H1 (cell line): Measurements from ENCODE around the gene PTPRT. TPM values are rescaled to one million over a fixed set of nuclear protein-coding genes. Genes with fewer than 3 reads are reported as not detected.

Source experiments
- TAF1 ChIP-seq: IDR thresholded peaks from 2 replicates; pipeline ENCODE4 v1.6.1; 2011; ENCODE audit warnings: mild to moderate bottlenecking, low read depth, low read length
- polyA plus RNA-seq, 7 experiments: library from polyadenylated mRNA; depleted of rRNA in 3 of 7; stranded (reverse) in 5 of 7; unstranded in 2 of 7; fragments of >200 nt in 5 of 7; fragments of 200-250 nt in 2 of 7; gene quantifications; 1 replicate in 5 of 7; 2 replicates in 1 of 7; 4 replicates in 1 of 7; pipeline versions ENCODE4 v1.2.1 to v1.2.3, GENCODE V29; 2011 to 2013; ENCODE audit warnings: missing spikeins in 2 of 7, mixed read lengths in 2 of 7
- total RNA-seq: library from RNA; stranded (reverse); fragmentation: NEBNext Ultra II Directional; extraction: Animal tissue kit (Norgen Biotek cat#: 25700); gene quantifications from 2 replicates; pipeline ENCODE4 v1.2.1, GENCODE V29; 2021
- TF ChIP-seq, protein P1 (sequence below): IDR thresholded peaks from 2 replicates; pipeline ENCODE4 v1.6.1; 2011; ENCODE audit warnings: low read length, improper control_type of control experiment

PTPRT gene
- total and polyA plus RNA-seq, 2 of the 8 experiments (the other 6 are each of a cell fraction or from before 2014, with no cell fraction given) = 0.33 to 1.8 TPM

DNA sequence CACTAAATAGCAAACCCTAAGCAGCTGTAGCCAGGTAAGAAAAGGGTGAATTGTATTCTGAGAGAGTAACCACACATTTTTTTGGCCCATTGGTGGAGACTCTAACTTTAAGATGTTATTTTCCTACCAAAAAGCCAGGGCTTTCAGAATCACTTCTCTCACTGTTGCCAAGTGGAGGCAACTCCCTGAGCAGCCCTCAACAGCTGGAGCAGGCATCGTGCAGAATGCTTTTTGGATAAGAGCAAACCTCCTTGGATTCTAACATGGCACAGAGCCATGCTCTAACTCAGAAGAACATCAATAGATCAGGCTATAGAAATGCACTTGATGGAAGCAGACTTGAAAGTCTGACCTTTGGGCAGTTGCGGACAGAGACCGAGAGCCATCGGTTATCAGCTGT, 849.3 kb downstream of the PTPRT start (continued):
- TF ChIP-seq, protein P1, sequence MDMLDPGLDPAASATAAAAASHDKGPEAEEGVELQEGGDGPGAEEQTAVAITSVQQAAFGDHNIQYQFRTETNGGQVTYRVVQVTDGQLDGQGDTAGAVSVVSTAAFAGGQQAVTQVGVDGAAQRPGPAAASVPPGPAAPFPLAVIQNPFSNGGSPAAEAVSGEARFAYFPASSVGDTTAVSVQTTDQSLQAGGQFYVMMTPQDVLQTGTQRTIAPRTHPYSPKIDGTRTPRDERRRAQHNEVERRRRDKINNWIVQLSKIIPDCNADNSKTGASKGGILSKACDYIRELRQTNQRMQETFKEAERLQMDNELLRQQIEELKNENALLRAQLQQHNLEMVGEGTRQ = no peak
- no peak for TF ChIP-seq TAF1
